H1 (cell line): ENCODE data around the gene RENBP. TPM values are rescaled to one million over a fixed set of nuclear protein-coding genes. Genes with fewer than 3 reads are reported as not detected.

Experiments
- CTCF ChIA-PET: fragments of 300-600 bp; sonication (Branson Sonifier 250); formaldehyde crosslinking; loops from one replicate; lab custom pipeline; 2021; ENCODE audit not compliant: partially characterized antibody; lab: Charles Lee
- POLR2A ChIA-PET: fragments of 300-600 bp; sonication (Branson Sonifier 250); formaldehyde crosslinking; loops from one replicate; lab custom pipeline; 2021; ENCODE audit warnings: inconsistent platforms; ENCODE audit not compliant: partially characterized antibody; lab: Charles Lee
- DNase-seq, 2 experiments: peaks; one replicate each; pipeline versions ENCODE4 v3.0.0 to v3.0.0-alpha.2; 2010 to 2022; ENCODE audit warnings: low spot score in 2 of 2, low read depth in 1 of 2, mixed read lengths in 1 of 2
- FAIRE-seq: peaks from 2 replicates; lab custom pipeline; 2011; peaks lifted over from hg19 to GRCh38; lab: Jason Lieb, UNC
- H2AFZ ChIP-seq: 2 replicates; pipeline ENCODE4 v1.8.1; 2012; ENCODE audit warnings: low read length, inconsistent platforms
- H2AK5ac ChIP-seq: 2 replicates; pipeline ENCODE4 v1.6.1; 2013; ENCODE audit warnings: low read depth, low read length
- H2BK120ac ChIP-seq: replicated peaks from 2 replicates; pipeline ENCODE3; 2013; ENCODE audit warnings: low read depth, low read length, inconsistent platforms
- H2BK12ac ChIP-seq: 2 replicates; pipeline ENCODE4 v1.6.1; 2013; ENCODE audit warnings: low read depth, low read length
- H2BK15ac ChIP-seq: 2 replicates; pipeline ENCODE4 v1.6.1; 2013; ENCODE audit warnings: low read length
- H2BK20ac ChIP-seq: 2 replicates; pipeline ENCODE4 v1.6.1; 2013; ENCODE audit warnings: low read length
- H2BK5ac ChIP-seq: 2 replicates; pipeline ENCODE4 v1.6.1; 2013; ENCODE audit warnings: low read depth, low read length
- H3K14ac ChIP-seq: 2 replicates; pipeline ENCODE4 v1.6.1; 2013; ENCODE audit warnings: inconsistent platforms; ENCODE audit not compliant: insufficient read length
- H3K18ac ChIP-seq: 2 replicates; pipeline ENCODE4 v1.6.1; 2013; ENCODE audit warnings: low read length; ENCODE audit errors: extremely low read depth
- H3K23ac ChIP-seq: 2 replicates; pipeline ENCODE4 v1.6.1; 2013; ENCODE audit warnings: inconsistent platforms; ENCODE audit not compliant: insufficient read length
- H3K23me2 ChIP-seq: 2 replicates; pipeline ENCODE4 v1.6.1; 2013; ENCODE audit warnings: low read depth, low read length
- H3K27ac ChIP-seq: 2 replicates; pipeline ENCODE4 v1.6.1; 2011; ENCODE audit warnings: low read depth, low read length, inconsistent platforms
- H3K27me3 ChIP-seq, 4 experiments: replicated peaks in 1 of 4; 1 replicate in 1 of 4; 2 replicates in 3 of 4; pipeline versions ENCODE4 v1.6.1 to v1.8.1; 2011 to 2013; ENCODE audit warnings: low read length in 3 of 4, mild to moderate bottlenecking in 3 of 4, inconsistent platforms in 2 of 4, mixed read lengths in 2 of 4, moderate library complexity in 1 of 4; ENCODE audit not compliant: control insufficient read depth in 3 of 4, insufficient read depth in 3 of 4; ENCODE audit errors: extremely low read depth in 1 of 4
- H3K36me3 ChIP-seq, 4 experiments: 2 replicates each; pipeline versions ENCODE4 v1.6.1 to v1.8.1; 2011 to 2013; ENCODE audit warnings: mild to moderate bottlenecking in 4 of 4, low read length in 3 of 4, moderate library complexity in 2 of 4, control low read depth in 1 of 4, inconsistent platforms in 1 of 4; ENCODE audit not compliant: insufficient read depth in 4 of 4, control insufficient read depth in 2 of 4
- H3K4ac ChIP-seq: replicated peaks from 2 replicates; pipeline ENCODE3; 2013; ENCODE audit warnings: low read length, low read depth, mixed read lengths, inconsistent platforms; ENCODE audit not compliant: insufficient read length
- H3K4me1 ChIP-seq, 4 experiments: replicated peaks in 1 of 4; 1 replicate in 1 of 4; 2 replicates in 3 of 4; pipeline versions ENCODE4 v1.6.1 to v1.8.1; 2011 to 2013; ENCODE audit warnings: low read length in 3 of 4, inconsistent platforms in 2 of 4, mixed read lengths in 1 of 4; ENCODE audit not compliant: insufficient read depth in 4 of 4, control insufficient read depth in 3 of 4
- H3K4me2 ChIP-seq, 2 experiments: 2 replicates each; pipeline versions ENCODE4 v1.6.1 to v1.8.1; 2011 to 2013; ENCODE audit warnings: low read depth in 2 of 2, low read length in 2 of 2, control low read depth in 1 of 2, inconsistent platforms in 1 of 2, mild to moderate bottlenecking in 1 of 2; ENCODE audit not compliant: insufficient read depth in 1 of 2
- H3K4me3 ChIP-seq, 4 experiments: fragments of 200-600, 300-600 bp in 1 of 4; sonication (generic), shearing (Covaris generic), sonication (Bioruptor Twin) in 1 of 4; 2 replicates each; pipeline versions ENCODE4 v1.5.1 to v1.8.1; 2011 to 2016; ENCODE audit warnings: low read length in 4 of 4, low read depth in 3 of 4, control low read depth in 2 of 4, inconsistent platforms in 2 of 4, mild to moderate bottlenecking in 2 of 4, mixed read lengths in 1 of 4, moderate library complexity in 1 of 4; ENCODE audit not compliant: insufficient read depth in 2 of 4; ENCODE audit errors: extremely low read depth in 1 of 4
- H3K56ac ChIP-seq: replicated peaks from 2 replicates; pipeline ENCODE3; 2013; ENCODE audit warnings: low read depth, mild to moderate bottlenecking, mixed read lengths, low read length, inconsistent platforms; ENCODE audit not compliant: insufficient read length
- H3K79me1 ChIP-seq: 2 replicates; pipeline ENCODE4 v1.6.1; 2013; ENCODE audit warnings: low read depth, low read length, control low read depth
- H3K79me2 ChIP-seq, 2 experiments: 2 replicates each; pipeline versions ENCODE4 v1.6.1 to v1.8.1; 2012 to 2013; ENCODE audit warnings: low read length in 2 of 2, mild to moderate bottlenecking in 2 of 2, inconsistent platforms in 1 of 2; ENCODE audit not compliant: insufficient read depth in 2 of 2, control insufficient read depth in 1 of 2
- H3K9ac ChIP-seq, 4 experiments: replicated peaks in 1 of 4; 1 replicate in 1 of 4; 2 replicates in 3 of 4; pipeline versions ENCODE4 v1.6.1 to v1.8.1; 2011 to 2013; ENCODE audit warnings: low read depth in 3 of 4, low read length in 3 of 4, control low read depth in 2 of 4, mild to moderate bottlenecking in 2 of 4, moderate library complexity in 2 of 4, inconsistent platforms in 1 of 4; ENCODE audit errors: extremely low read depth in 1 of 4
- H3K9me3 ChIP-seq, 2 experiments: 2 replicates each; pipeline versions ENCODE4 v1.6.1 to v1.8.1; 2012 to 2013; ENCODE audit warnings: mild to moderate bottlenecking in 2 of 2, moderate library complexity in 2 of 2, control low read depth in 1 of 2, inconsistent platforms in 1 of 2, low read depth in 1 of 2, low read length in 1 of 2, mixed read lengths in 1 of 2; ENCODE audit not compliant: insufficient read depth in 2 of 2
- H4K20me1 ChIP-seq, 2 experiments: replicated peaks in 1 of 2; 2 replicates each; pipeline versions ENCODE3 to v1.8.1; 2011 to 2013; ENCODE audit warnings: inconsistent platforms in 2 of 2, low read length in 2 of 2, mild to moderate bottlenecking in 1 of 2; ENCODE audit not compliant: insufficient read depth in 2 of 2, control insufficient read depth in 1 of 2
- H4K5ac ChIP-seq: 2 replicates; pipeline ENCODE4 v1.6.1; 2013; ENCODE audit warnings: low read length, low read depth, mixed read lengths, inconsistent platforms; ENCODE audit not compliant: insufficient read length
- H4K8ac ChIP-seq: 2 replicates; pipeline ENCODE4 v1.8.0; 2013; ENCODE audit warnings: mild to moderate bottlenecking, moderate library complexity, low read length, inconsistent platforms; ENCODE audit not compliant: insufficient read depth; ENCODE audit errors: extremely low read depth
- H4K91ac ChIP-seq: replicated peaks from 2 replicates; pipeline ENCODE3; 2013; ENCODE audit warnings: low read length, mixed read lengths, inconsistent platforms; ENCODE audit not compliant: insufficient read length
- CBX8 ChIP-seq: fragments of 300-800, 300-1000 bp; sonication (generic); IDR thresholded peaks from 2 replicates; pipeline ENCODE4 v1.7.1; 2016; ENCODE audit warnings: low read depth, low read length, borderline replicate concordance
- EZH2 ChIP-seq: fragments of 200-600 bp; sonication (generic); IDR thresholded peaks from 2 replicates; pipeline ENCODE4 v1.7.1; 2012; ENCODE audit warnings: low read depth, mild to moderate bottlenecking, moderate library complexity, low read length, inconsistent platforms; ENCODE audit not compliant: severe bottlenecking
- JUND ChIP-seq: IDR thresholded peaks from 2 replicates; pipeline ENCODE4 v1.6.1; 2011; ENCODE audit warnings: mild to moderate bottlenecking, improper control_type of control experiment, low read length
- RNF2 ChIP-seq: fragments of 200-900, 300-1000 bp; sonication (generic); IDR thresholded peaks from 2 replicates; pipeline ENCODE4 v1.7.1; 2016; ENCODE audit warnings: borderline replicate concordance, low read depth, mild to moderate bottlenecking, antibody characterized with exemption, low read length; ENCODE audit not compliant: poor library complexity, severe bottlenecking; ENCODE audit errors: missing control alignments
- SAP30 ChIP-seq: fragments of 300-600 bp; sonication (generic); IDR thresholded peaks from 2 replicates; pipeline ENCODE4 v1.7.1; 2012; ENCODE audit warnings: low read length, moderate library complexity, mild to moderate bottlenecking, inconsistent platforms; ENCODE audit not compliant: insufficient read depth, insufficient replicate concordance
- SIN3A ChIP-seq, 2 experiments: IDR thresholded peaks in 1 of 2; conservative IDR thresholded peaks in 1 of 2; 2 replicates each; pipeline ENCODE4 v1.6.1; 2011 to 2012; ENCODE audit warnings: low read length in 2 of 2, improper control_type of control experiment in 1 of 2, low read depth in 1 of 2, mild to moderate bottlenecking in 1 of 2
- SIX5 ChIP-seq: IDR thresholded peaks from 2 replicates; pipeline ENCODE4 v1.6.1; 2011; ENCODE audit warnings: mild to moderate bottlenecking, low read depth, low read length
- whole genome bisulfite sequencing, 2 experiments: shearing (Covaris generic) in 1 of 2; methylation state at CpG; one replicate each; pipeline versions ENCODE4 v1.1.6 to v1.1.7; 2013 to 2015; ENCODE audit warnings: low lambda C conversion rate in 2 of 2, mixed read lengths in 2 of 2, inconsistent platforms in 1 of 2, low coverage in 1 of 2, missing lambda C conversion rate in 1 of 2; ENCODE audit not compliant: insufficient replicate concordance in 2 of 2, insufficient coverage in 1 of 2, insufficient read length in 1 of 2; ENCODE audit errors: extremely low coverage in 1 of 2, missing lambda C conversion rate in 1 of 2; 5-methylcytosine and 5-hydroxymethylcytosine counted together
- polyA plus RNA-seq, 7 experiments: library from polyadenylated mRNA; depleted of rRNA in 3 of 7; stranded (reverse) in 5 of 7; unstranded in 2 of 7; fragments of >200 nt in 5 of 7; fragments of 200-250 nt in 2 of 7; gene quantifications; 1 replicate in 5 of 7; 2 replicates in 1 of 7; 4 replicates in 1 of 7; pipeline versions ENCODE4 v1.2.1 to v1.2.3, GENCODE V29; 2011 to 2013; ENCODE audit warnings: missing spikeins in 2 of 7, mixed read lengths in 2 of 7
- total RNA-seq: library from RNA; stranded (reverse); fragmentation: NEBNext Ultra II Directional; extraction: Animal tissue kit (Norgen Biotek cat#: 25700); gene quantifications from 2 replicates; pipeline ENCODE4 v1.2.1, GENCODE V29; 2021

RENBP gene
- total and polyA plus RNA-seq, 2 of the 8 experiments (the other 6 are each of a cell fraction or from before 2014, with no cell fraction given), result 12.4 to 21.8 TPM

GRCh38 chrX:153958605-153959004, 14.2 kb upstream of the RENBP start:
- Histone ChIP-seq H3K9ac (no peak overlapping the region), H3K4me1 (no peaks in the 10 kb centered on the region), H4K5ac (no peak overlapping the region), H3K4me3 (no peak overlapping the region), H3K36me3 (peaks cover 17 to 98% (median 60%) of the 10 kb centered on the region in 4 experiments), H3K79me1 (no peaks in the 10 kb centered on the region), H4K20me1 (peaks cover 2 to 11% of the 10 kb centered on the region in 2 experiments), H2BK15ac (no peak overlapping the region), H2BK12ac (no peak overlapping the region), H3K56ac (no peak overlapping the region), H4K8ac (no peak overlapping the region), H3K9me3 (no peaks in the 10 kb centered on the region), H3K14ac (no peak overlapping the region), H3K79me2 (peaks cover 0 to 14% of the 10 kb centered on the region in 2 experiments; a peak in 2 of 4 replicates), H2AFZ (no peak overlapping the region), H3K4me2 (no peak overlapping the region), H3K27ac (no peak overlapping the region), H3K18ac (no peak overlapping the region), H4K91ac (no peak overlapping the region), H3K23me2 (no peaks in the 10 kb centered on the region), H3K23ac (no peak overlapping the region), H2BK120ac (no peak overlapping the region), H3K27me3 (no peaks in the 10 kb centered on the region), H3K4ac (no peak overlapping the region), H2AK5ac (no peak overlapping the region), H2BK5ac (no peak overlapping the region), H2BK20ac (no peak overlapping the region)
- no peak for TF ChIP-seq JUND
- no peak for TF ChIP-seq CBX8
- no peak for TF ChIP-seq SAP30
- no peak for TF ChIP-seq EZH2
- TF ChIP-seq SIN3A (conservative IDR thresholded peaks at IDR 0.05 in 1 of 2, IDR thresholded peaks at IDR 0.05 in 1 of 2; ENCODE audit: low read depth in 1 of 2, low read length in 2 of 2), result no peak
- TF ChIP-seq SIX5, result no peak
- TF ChIP-seq RNF2, result no peak
- DNase-seq (no peak), FAIRE-seq (no peak)
- ChIA-PET POLR2A (interaction anchor here (1.1 to 5.0 kb wide), 2 partner anchors 9 to 13 kb away, joined by 7 to 26 read pairs; partner anchors contain the start of gene HCFC1), CTCF (interaction anchor here (0.6 to 1.8 kb wide), 4 partner anchors 8 to 23 kb away, joined by 3 to 8 read pairs (median 5); no protein-coding TSS in a partner anchor)
- WGBS, 2 experiments, result 93% methylated on average over 3 of the region's 14 CpGs; no CpG with 5 or more reads in 1 of the 2 experiments
